Omental fat pad (tissue), 4 donors: ENCODE data around the gene CFDP1. TPM values are rescaled to one million over a fixed set of nuclear protein-coding genes. Genes with fewer than 3 reads are reported as not detected.
"Not testable (repeated sequence)": the region's sequence is repeated elsewhere in the genome, so short reads cannot be mapped to it uniquely, and the experiment has no call there.

ENCODE experiments used
- ATAC-seq: fragments of 150-250 bp; one replicate; pipeline ENCODE4 v1.9.1; 2016; ENCODE audit warnings: mild to moderate bottlenecking, moderate library complexity; ENCODE audit not compliant: low FRiP score
- DNase-seq: peaks from one replicate; pipeline ENCODE4 v3.0.0-alpha.2; 2019; ENCODE audit warnings: low spot score
- total RNA-seq, 4 donors: library from RNA; depleted of rRNA; stranded (reverse); fragments of >200 nt; gene quantifications; one replicate each; pipeline ENCODE4 v1.1.0, GENCODE V29; 2016
- TF ChIP-seq, protein P1 (sequence below), 3 donors: fragments of 450-650 bp; IDR thresholded peaks; one replicate each; pipeline ENCODE4 v1.5.1; 2016 to 2017; ENCODE audit warnings: antibody characterized with exemption in 3 of 3, mild to moderate bottlenecking in 3 of 3, moderate library complexity in 2 of 3

CFDP1 gene
- total RNA-seq, 4 donors from 2014 or later: 37.5 to 54.4 (median 49.2) TPM

- TF ChIP-seq, protein P1, sequence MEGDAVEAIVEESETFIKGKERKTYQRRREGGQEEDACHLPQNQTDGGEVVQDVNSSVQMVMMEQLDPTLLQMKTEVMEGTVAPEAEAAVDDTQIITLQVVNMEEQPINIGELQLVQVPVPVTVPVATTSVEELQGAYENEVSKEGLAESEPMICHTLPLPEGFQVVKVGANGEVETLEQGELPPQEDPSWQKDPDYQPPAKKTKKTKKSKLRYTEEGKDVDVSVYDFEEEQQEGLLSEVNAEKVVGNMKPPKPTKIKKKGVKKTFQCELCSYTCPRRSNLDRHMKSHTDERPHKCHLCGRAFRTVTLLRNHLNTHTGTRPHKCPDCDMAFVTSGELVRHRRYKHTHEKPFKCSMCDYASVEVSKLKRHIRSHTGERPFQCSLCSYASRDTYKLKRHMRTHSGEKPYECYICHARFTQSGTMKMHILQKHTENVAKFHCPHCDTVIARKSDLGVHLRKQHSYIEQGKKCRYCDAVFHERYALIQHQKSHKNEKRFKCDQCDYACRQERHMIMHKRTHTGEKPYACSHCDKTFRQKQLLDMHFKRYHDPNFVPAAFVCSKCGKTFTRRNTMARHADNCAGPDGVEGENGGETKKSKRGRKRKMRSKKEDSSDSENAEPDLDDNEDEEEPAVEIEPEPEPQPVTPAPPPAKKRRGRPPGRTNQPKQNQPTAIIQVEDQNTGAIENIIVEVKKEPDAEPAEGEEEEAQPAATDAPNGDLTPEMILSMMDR (IDR thresholded peaks at IDR 0.05): no peak
- no peak for ATAC-seq
- DNase-seq: no peak
These were observed 24.7 kb upstream of the CFDP1 start for GRCh38 chr16:75458029-75458428.

GRCh38 chr16:75457485-75458021 is 24.2 kb upstream of the CFDP1 start:
- TF ChIP-seq, protein P1 (IDR thresholded peaks at IDR 0.05): no peak
- DNase-seq: no peak
- no peak for ATAC-seq

- DNase-seq: no peak
- ATAC-seq: no peak
- TF ChIP-seq, protein P1 (IDR thresholded peaks at IDR 0.05): no peak
These were observed 23.7 kb upstream of the CFDP1 start for GRCh38 chr16:75456971-75457370.

DNA sequence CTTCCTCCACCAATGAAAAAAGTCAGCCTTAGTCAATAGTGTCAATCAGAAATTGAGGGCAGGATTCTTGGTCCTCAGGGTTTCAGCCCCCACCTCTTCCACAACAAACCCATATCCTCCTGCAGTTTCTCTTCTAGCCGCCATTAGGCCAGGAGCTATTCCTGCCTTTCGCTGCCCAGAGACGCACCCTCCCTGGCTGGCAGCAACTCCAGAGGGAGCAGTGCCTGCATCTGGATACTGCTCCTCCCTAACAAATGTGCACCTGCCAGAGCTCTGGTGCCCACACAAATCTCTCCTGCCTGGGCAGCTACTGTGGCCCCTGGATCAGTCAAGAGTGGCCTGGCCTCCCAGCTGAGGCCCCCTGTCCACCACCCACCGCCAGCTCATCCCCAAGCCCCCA is 23.2 kb upstream of the CFDP1 start:
- ATAC-seq, DNase-seq: not testable (repeated sequence)

DNA sequence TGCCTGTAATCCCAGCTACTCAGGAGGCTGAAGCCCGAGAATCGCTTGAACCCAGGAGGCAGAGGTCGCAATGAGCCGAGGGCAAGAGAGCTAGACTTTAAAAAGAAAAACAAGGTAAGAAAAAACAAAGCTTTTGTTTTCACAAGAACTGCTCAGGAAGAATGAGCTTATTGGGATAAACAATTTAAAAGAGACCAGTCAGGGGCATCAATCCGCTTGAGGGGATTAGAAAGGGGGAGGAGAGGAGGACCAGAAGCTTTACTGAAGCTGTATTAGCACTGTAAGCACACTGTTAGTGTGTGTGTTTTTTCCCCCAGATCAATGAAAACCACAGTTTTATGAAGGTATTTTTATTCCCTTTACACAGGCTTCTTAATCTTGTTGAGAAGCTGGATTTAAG is 22.4 kb upstream of the CFDP1 start:
- TF ChIP-seq, protein P1 (IDR thresholded peaks at IDR 0.05): no peak
- DNase-seq (no peak), ATAC-seq (no peak)

- TF ChIP-seq, protein P1 (IDR thresholded peaks at IDR 0.05): no peak
- ATAC-seq: no peak
- DNase-seq: no peak
These were observed 19.3 kb upstream of the CFDP1 start for GRCh38 chr16:75452464-75453190.

- DNase-seq: no peak
- TF ChIP-seq, protein P1 (IDR thresholded peaks at IDR 0.05): no peak
These were observed 13.1 kb upstream of the CFDP1 start for GRCh38 chr16:75446416-75446815.

More at GRCh38 chr16:75446416-75446815, 13.1 kb upstream of the CFDP1 start:
- no peak for ATAC-seq
